ENCODE measurements around the gene SEM1.
"Not testable (repeated sequence)": the region's sequence is repeated elsewhere in the genome, so short reads cannot be mapped to it uniquely, and the experiment has no call there.

SEM1 gene

GRCh38 chr7:96645084-96645483 is 64.6 kb downstream of the SEM1 start:
- no peak overlapping the region for H3K4me3 ChIP-seq (ENCODE audit: low read length)
- no peaks in the 10 kb centered on the region for H3K4me1 ChIP-seq (ENCODE audit: insufficient read depth, low read length)
- H2AFZ ChIP-seq (ENCODE audit: low read depth, low read length): no peak overlapping the region

GRCh38 chr7:96643436-96643835 is 66.2 kb downstream of the SEM1 start:
- not testable (repeated sequence) for H3K27me3 ChIP-seq (ENCODE audit: insufficient read depth, low read length); H3K4me1 ChIP-seq (ENCODE audit: insufficient read depth, low read length)

More at GRCh38 chr7:96645084-96645483, 64.6 kb downstream of the SEM1 start:
- H3K9me3 ChIP-seq (ENCODE audit: low read length): no peaks in the 10 kb centered on the region
- no peaks in the 10 kb centered on the region for H3K36me3 ChIP-seq (ENCODE audit: insufficient read depth, low read length)
- peaks cover 6% of the 10 kb centered on the region for H3K27me3 ChIP-seq (ENCODE audit: insufficient read depth, low read length)

GRCh38 chr7:96640054-96640453 is 69.6 kb downstream of the SEM1 start:
- Histone ChIP-seq H3K27me3 (ENCODE audit: insufficient read depth, low read length) (no peaks in the 10 kb centered on the region), H3K36me3 (ENCODE audit: insufficient read depth, low read length) (no peaks in the 10 kb centered on the region), H3K4me3 (ENCODE audit: low read length) (no peak overlapping the region), H3K4me1 (ENCODE audit: insufficient read depth, low read length) (no peaks in the 10 kb centered on the region), H2AFZ (ENCODE audit: low read depth, low read length) (no peak overlapping the region), H3K9me3 (ENCODE audit: low read length) (no peaks in the 10 kb centered on the region)

More at GRCh38 chr7:96643436-96643835, 66.2 kb downstream of the SEM1 start:
- not testable (repeated sequence) for H2AFZ ChIP-seq (ENCODE audit: low read depth, low read length); H3K4me3 ChIP-seq (ENCODE audit: low read length); H3K36me3 ChIP-seq (ENCODE audit: insufficient read depth, low read length); H3K9me3 ChIP-seq (ENCODE audit: low read length)
